ENCODE measurements around the gene TBCK. TPM values are rescaled to one million over a fixed set of nuclear protein-coding genes. Genes with fewer than 3 reads are reported as not detected.

Gene TBCK
- total RNA-seq, 1 donor from 2014 or later, result 47.6 TPM

DNA sequence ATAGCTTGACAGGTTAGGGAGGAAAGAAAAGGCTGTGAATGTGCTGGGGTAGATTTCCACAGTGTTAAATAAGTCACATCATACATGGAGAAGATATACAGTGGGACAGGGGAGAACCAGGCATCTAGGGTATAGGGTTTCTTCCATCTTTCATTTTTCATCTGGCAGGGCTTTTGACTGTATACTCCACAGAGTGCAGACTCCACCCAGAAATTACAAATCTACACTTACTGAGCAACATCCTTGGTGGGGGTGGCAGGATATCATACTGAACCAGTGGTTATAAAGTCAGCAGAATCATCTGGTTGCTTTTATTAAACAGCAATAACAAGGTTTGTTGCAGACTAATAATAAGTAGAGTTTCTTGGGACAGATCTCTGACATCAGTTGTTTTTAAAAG lies 266.5 kb downstream of the TBCK start:
- DNase-seq (ENCODE audit: low read depth, low spot score), result no peak
- no peak overlapping the region for H3K4me3 Mint-ChIP-seq
- H3K36me3 Mint-ChIP-seq (ENCODE audit: low read depth), result peaks cover 3% of the 10 kb centered on the region
- no peaks in the 10 kb centered on the region for H3K4me1 Mint-ChIP-seq
- H3K27ac Mint-ChIP-seq (ENCODE audit: unreplicated experiment), result no peak overlapping the region
- no peaks in the 10 kb centered on the region for H3K27me3 Mint-ChIP-seq (ENCODE audit: low read depth)
- no peak for TF ChIP-seq CTCF (conservative IDR thresholded peaks at IDR 0.05)
- H3K9me3 Mint-ChIP-seq, result no peaks in the 10 kb centered on the region

GRCh38 chr4:106048250-106048971 lies 267.6 kb downstream of the TBCK start:
- no peak for TF ChIP-seq CTCF (conservative IDR thresholded peaks at IDR 0.05)
- DNase-seq (ENCODE audit: low read depth, low spot score), result no peak
- H3K36me3 Mint-ChIP-seq (ENCODE audit: low read depth), result peaks cover 3% of the 10 kb centered on the region
- no peak overlapping the region for H3K27ac Mint-ChIP-seq (ENCODE audit: unreplicated experiment)
- no peaks in the 10 kb centered on the region for H3K9me3 Mint-ChIP-seq
- no peaks in the 10 kb centered on the region for H3K27me3 Mint-ChIP-seq (ENCODE audit: low read depth)
- no peak overlapping the region for H3K4me3 Mint-ChIP-seq
- H3K4me1 Mint-ChIP-seq, result no peaks in the 10 kb centered on the region

DNA sequence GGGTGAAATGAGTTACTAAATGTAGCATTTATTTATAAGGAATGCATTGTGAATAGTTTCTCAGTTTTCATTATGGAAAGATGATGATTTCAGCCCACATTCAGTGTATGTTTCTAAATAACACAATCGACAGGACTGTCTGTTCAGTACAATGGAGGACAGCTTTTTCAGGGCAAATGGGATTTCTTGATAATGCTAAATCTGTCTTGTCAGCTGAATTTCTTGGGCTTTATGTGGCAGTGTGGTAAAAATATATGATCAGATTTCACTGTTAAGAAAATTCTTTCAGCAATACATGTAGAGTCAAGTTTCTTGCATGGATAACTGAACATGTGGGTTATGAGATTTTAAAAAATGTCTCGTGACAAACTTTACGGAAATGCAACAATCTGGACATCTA lies 269.9 kb downstream of the TBCK start:
- no peak for DNase-seq (ENCODE audit: low read depth, low spot score)
- Mint-ChIP-seq H3K4me3 (no peak overlapping the region), H3K9me3 (no peaks in the 10 kb centered on the region), H3K4me1 (no peaks in the 10 kb centered on the region), H3K36me3 (ENCODE audit: low read depth) (peaks cover 3% of the 10 kb centered on the region), H3K27ac (ENCODE audit: unreplicated experiment) (no peak overlapping the region), H3K27me3 (ENCODE audit: low read depth) (no peaks in the 10 kb centered on the region)
- no peak for TF ChIP-seq CTCF (conservative IDR thresholded peaks at IDR 0.05)

DNA sequence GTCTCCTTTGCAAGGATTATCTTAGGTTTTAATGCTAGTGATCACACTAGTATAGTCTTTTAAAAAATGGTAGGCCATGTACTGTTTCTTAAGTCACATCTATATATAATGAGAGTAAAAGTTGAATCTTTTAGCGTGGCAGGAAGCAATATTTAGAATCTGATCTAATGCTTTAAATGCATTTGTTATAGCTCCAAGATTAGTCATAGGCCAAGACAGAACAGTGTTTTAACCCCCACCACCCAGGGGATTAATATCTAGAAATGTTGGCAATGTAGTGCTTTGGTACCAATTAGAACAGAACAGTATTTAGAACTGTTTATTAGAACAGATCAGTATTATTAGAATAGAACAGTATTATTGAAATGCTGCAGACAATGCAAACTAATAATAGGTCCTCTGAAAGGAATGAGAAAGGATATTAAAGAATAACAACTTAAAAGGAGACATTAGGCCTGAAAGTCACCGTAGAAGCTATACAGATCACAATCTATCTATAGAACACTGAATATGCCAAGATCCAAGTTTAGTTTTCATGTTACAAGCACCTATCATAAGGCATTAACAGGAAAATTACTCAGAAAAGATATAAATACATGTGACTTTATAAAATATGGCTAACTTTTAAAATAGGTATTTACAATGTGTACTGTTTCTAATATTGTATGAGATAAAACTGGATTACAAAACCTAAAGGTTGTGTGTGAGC lies 274.6 kb downstream of the TBCK start:
- Mint-ChIP-seq H3K27ac (ENCODE audit: unreplicated experiment) (no peak overlapping the region), H3K27me3 (ENCODE audit: low read depth) (no peaks in the 10 kb centered on the region), H3K9me3 (no peaks in the 10 kb centered on the region), H3K4me3 (no peak overlapping the region), H3K36me3 (ENCODE audit: low read depth) (peaks cover 3% of the 10 kb centered on the region), H3K4me1 (peaks cover 5% of the 10 kb centered on the region)
- TF ChIP-seq CTCF (conservative IDR thresholded peaks at IDR 0.05), result no peak
- no peak for DNase-seq (ENCODE audit: low read depth, low spot score)

DNA sequence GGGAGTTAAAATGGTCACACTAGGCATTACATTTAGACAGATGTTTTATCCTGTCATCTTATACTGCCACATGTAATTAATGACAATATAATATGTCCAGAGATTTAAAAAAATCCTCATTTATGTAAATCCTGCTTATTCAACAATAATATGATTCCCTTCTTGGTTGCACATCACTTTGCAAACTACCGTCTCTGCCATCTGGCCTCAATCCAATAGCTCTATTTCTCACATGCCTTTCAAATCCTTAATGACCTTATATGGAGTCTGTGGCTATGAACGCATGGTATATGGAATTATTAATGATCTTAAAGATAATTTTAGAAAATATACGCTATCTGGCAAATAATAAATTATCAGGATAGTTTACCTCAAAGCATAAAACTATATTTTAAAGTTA lies 276.2 kb downstream of the TBCK start:
- Mint-ChIP-seq H3K4me3 (no peak overlapping the region), H3K27me3 (ENCODE audit: low read depth) (no peaks in the 10 kb centered on the region), H3K4me1 (peaks cover 5% of the 10 kb centered on the region), H3K9me3 (no peaks in the 10 kb centered on the region), H3K36me3 (ENCODE audit: low read depth) (no peaks in the 10 kb centered on the region), H3K27ac (ENCODE audit: unreplicated experiment) (no peak overlapping the region)
- DNase-seq (ENCODE audit: low read depth, low spot score), result no peak
- no peak for TF ChIP-seq CTCF (conservative IDR thresholded peaks at IDR 0.05)

Data from neural crest cell (in vitro differentiated cells).